Pons (tissue), 1 donor: ENCODE results near the gene PI4KA.
"Not testable (repeated sequence)": the region's sequence is repeated elsewhere in the genome, so short reads cannot be mapped to it uniquely, and the experiment has no call there.

Experiments
- DNase-seq: peaks from one replicate; pipeline ENCODE4 v3.0.0-alpha.2; 2016; ENCODE audit warnings: low spot score

The PI4KA gene

DNA sequence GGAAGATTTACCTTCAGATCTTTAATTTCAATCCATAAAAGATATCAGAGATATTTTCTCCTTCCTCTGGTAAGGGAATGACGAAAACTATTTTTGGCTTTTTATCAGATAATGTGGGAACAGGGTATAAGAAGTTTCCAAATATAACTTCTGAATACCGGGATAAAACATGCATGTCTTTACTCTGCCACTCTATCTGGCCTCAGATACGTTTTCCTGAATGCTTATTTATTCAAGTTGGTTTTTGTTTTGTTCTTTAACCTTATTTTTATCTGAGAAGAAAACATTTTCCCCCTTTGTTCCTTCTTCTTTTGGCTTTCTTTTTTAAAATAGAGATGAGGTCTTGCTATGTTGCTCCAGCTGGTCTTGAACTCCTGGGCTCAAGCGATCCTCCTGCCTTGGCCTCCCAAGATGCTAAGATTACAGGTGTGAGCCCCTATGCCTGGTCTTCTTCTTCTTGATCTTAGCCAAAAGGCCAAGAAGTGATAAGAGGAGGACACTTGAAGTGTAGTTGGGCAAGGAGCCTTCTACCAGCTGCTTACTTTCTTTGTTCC, 83.2 kb downstream of the PI4KA start:
- DNase-seq: no peak

DNA sequence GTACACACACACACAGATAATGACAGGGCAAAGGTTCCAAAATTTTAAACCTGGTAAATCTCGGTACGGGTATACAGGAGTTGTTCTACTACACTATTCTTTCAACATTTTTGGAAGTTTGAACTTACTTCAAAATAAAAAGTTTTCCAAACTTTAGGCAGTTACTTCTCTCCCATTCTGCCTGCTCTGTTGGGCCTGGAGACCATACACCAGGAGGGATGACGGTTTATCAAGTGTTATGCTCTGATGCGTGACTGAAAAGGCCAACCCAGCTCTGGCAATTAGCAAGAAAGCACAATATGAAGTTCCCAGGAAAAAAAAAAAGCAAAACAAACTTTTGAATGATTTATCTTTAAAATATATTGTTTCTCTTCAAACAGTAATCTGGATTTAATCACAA, 83.7 kb downstream of the PI4KA start:
- DNase-seq: no peak

GRCh38 chr22:20773793-20774212, 84.8 kb downstream of the PI4KA start, which contains the start of gene SERPIND1:
SERPIND1 (plus strand) TSS chr22:20774113; CDS start chr22:20779313, 5,200 bp downstream.
- DNase-seq: no peak

DNA sequence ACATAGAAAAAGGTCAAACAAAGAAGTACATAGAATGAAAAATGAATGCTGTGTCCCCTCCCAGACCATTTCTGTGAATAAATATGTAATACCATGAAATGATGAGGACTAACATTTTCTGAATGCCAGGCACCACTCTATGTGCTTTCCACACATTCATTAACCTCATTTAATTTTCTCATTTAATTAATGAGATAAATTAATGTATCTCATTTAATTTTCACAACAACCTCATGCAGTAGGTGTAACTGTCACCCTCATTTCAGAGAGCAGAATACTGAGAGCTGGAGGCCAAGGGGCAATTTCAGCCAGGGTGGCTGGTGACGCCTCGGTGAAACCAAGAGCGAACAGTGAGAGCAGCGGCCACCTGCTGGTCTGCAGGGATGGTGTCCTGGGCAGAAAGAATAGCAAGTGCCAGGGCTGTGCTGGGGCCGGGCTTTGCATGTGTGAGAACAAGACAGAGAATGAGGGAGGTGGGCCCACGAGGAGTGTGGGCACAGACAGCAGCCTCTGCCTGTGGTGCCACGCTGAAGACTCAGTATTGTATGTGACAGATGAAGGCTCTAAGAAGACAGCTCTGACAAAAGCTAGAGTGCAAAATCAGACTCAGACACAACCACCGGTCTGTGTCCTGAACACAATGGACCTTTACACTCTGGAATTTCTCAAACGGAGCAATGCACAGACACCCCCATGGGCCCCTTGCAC, 86.5 kb downstream of the PI4KA start:
- peak; percentile 47 for DNase-seq

- not testable (repeated sequence) for DNase-seq
These were observed 89.2 kb downstream of the PI4KA start for GRCh38 chr22:20769496-20769826.

DNA sequence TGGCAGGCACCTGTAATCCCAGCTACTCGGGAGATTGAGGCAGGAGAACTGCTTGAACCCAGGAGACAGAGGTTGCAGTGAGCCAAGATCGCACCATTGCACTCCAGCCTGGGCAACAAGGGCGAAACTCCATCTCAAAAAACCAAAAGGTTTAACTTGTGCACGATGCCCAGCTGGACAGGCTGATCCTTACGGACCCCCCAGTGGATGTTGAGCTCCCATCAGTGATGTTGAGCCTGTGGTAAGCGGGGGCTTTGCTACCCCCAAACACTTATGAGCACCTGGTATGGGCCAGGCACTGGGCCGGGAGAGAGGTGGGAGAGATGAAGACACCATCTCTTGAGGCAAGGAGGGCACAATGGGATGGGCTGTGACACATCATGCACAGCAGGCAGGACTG, 92.1 kb downstream of the PI4KA start:
- no peak for DNase-seq

DNA sequence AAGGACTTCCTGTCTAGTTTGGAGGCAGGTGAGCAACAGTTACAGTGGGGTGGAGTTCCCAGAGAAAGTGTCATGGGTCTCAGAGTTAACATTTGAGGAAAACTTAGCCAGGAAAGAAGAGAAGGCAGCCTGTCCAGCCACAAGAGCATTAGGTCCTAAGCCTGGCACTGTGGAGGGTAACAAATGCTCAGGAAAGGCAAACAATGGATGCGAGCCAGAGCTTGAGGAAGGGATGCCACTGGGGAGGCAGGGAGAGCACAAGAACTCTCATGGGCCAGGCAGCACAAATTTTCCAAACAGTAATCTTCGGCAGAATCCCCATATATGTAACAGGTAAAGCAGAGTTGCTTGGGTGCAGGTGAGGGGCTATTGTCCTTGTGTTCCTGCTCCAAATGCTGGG, 92.7 kb downstream of the PI4KA start:
- no peak for DNase-seq

- DNase-seq: no peak
These were observed 93.9 kb downstream of the PI4KA start for GRCh38 chr22:20764729-20765128.

DNA sequence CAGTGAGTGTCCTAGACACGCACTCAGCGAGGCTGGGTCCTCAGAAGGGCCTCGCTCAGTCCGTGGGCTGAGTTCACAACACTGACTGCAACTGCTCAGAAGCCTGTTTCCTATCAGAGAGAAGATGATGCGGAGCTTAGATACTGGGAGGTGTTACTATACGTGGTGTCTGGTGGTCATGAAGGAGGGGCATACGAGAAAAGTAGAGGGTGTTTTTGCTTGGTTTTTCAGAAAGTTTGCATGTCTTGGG, 94.2 kb downstream of the PI4KA start:
- no peak for DNase-seq

- DNase-seq: no peak
These were observed 94.8 kb downstream of the PI4KA start for GRCh38 chr22:20763630-20764470.

GRCh38 chr22:20762233-20762796, 96.3 kb downstream of the PI4KA start:
- no peak for DNase-seq

- DNase-seq: no peak
These were observed 97.1 kb downstream of the PI4KA start for GRCh38 chr22:20761536-20761935.

DNA sequence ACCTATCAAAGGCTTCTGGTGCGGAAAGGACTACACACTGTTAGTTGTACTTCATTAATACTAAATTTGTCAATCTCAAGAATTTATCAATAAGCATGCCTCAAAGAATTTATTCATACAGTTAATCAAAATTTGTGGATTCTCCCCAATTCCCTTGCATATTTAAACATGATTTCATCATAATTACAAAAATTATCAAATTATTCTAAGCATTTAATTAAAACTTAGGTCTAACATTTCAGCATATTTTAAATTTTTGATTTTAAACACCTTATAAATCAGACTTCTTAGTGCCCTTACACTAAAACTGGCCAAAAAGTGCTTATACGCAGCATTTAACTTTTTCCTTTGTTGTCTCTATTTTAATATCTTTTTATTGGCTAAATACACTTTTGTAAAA, 98.5 kb downstream of the PI4KA start:
- DNase-seq: no peak

GRCh38 chr22:20758688-20759087, 99.9 kb downstream of the PI4KA start:
- no peak for DNase-seq

GRCh38 chr22:20756846-20757245, 101.8 kb downstream of the PI4KA start:
- DNase-seq: no peak

- no peak for DNase-seq
These were observed 105.7 kb downstream of the PI4KA start for GRCh38 chr22:20752873-20753272.

- no peak for DNase-seq
These were observed 106.4 kb downstream of the PI4KA start for GRCh38 chr22:20752104-20752741.

DNA sequence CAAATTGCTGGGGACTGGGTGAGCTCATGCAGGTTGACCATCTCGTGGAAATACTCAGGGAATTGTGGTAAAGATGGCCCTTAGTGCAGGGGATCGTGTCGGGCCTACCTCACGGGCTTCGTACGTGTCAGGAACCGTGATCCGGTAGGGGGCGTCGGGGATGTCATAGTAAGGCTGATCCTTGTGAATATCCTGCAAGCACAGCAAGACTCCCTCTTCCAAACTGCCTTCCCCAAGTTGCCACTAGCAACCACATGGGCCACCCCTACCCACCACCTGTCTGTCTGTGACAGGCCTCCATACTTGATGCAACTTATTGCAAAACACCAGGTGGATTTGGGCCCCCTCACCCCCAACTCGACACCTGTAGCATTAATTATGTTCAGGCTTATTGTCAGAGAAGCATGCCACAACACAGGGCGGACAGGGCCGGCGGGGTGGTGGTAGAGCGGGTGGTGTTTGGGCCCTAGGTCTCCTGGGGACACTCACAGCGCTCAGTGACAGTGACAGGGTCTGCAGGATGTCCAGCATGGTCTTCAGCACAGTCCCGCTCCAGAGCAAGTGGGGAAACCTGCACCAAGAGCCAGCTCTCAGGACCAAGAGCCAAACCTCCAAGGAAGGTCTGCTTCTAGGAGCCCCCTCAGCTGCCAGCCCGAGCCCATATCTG, 107.3 kb downstream of the PI4KA start:
- DNase-seq: no peak

GRCh38 chr22:20750461-20751184, 108.0 kb downstream of the PI4KA start:
- peak; percentile 75 for DNase-seq

GRCh38 chr22:20749453-20749852, 109.2 kb downstream of the PI4KA start:
- DNase-seq: no peak

GRCh38 chr22:20748731-20749428, 109.7 kb downstream of the PI4KA start:
- DNase-seq: no peak
